ENCODE data around the gene ATP6AP1.

DNA sequence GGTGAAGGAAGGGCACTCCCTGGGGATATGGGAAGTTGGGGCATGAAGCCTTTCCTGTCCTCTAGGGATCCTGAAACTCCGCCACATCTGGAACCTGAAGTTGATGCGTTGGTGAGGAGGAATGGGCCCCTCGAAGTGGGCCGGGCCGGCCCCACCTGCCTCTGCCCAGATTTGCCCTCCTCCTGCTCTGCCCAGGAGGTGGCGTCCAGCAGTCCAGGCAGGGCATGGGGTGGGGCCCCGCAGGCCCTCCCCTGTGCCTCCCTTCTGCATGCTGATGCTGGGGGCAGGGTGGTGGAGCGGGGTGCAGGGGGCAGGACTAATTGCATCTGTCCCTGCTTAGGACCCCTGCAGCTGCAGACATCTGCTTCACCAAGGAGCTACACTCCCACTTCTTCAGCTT lies 15.3 kb upstream of the ATP6AP1 start:
- TF ChIP-seq CTCF (conservative IDR thresholded peaks at IDR 0.05 in 1 of 2, IDR thresholded peaks at IDR 0.05 in 1 of 2; ENCODE audit: low read depth in 1 of 2, low read length in 2 of 2): no peak
- TF ChIP-seq EZH2 (IDR thresholded peaks at IDR 0.05; ENCODE audit: low read length, missing control alignments): no peak
